Liver (tissue), 9 donors: ENCODE results near the gene RBMS3. TPM values are rescaled to one million over a fixed set of nuclear protein-coding genes. Genes with fewer than 3 reads are reported as not detected.

Source experiments
- DNase-seq: peaks from one replicate; pipeline ENCODE4 v3.0.0-alpha.2; 2017; ENCODE audit warnings: low spot score
- H3K27ac ChIP-seq, 2 donors: one replicate each; pipeline ENCODE4 v1.7.0; 2013; ENCODE audit warnings: inconsistent platforms in 2 of 2, low read length in 2 of 2, control low read depth in 1 of 2, low read depth in 1 of 2, mild to moderate bottlenecking in 1 of 2
- H3K27me3 ChIP-seq, 4 donors: one replicate each; pipeline versions ENCODE4 v1.6.1 to v1.7.0; 2013; ENCODE audit warnings: low read length in 3 of 4, inconsistent platforms in 1 of 4, mild to moderate bottlenecking in 1 of 4, moderate library complexity in 1 of 4; ENCODE audit not compliant: control insufficient read depth in 4 of 4, insufficient read depth in 4 of 4
- H3K36me3 ChIP-seq, 4 donors: one replicate each; pipeline versions ENCODE4 v1.6.1 to v1.7.0; 2013; ENCODE audit warnings: low read length in 3 of 4, mild to moderate bottlenecking in 3 of 4, low read depth in 1 of 4, moderate library complexity in 1 of 4; ENCODE audit not compliant: control insufficient read depth in 4 of 4, insufficient read depth in 3 of 4
- H3K4me1 ChIP-seq, 4 donors: one replicate each; pipeline versions ENCODE4 v1.6.1 to v1.7.0; 2013; ENCODE audit warnings: low read length in 3 of 4, mild to moderate bottlenecking in 3 of 4, moderate library complexity in 1 of 4; ENCODE audit not compliant: control insufficient read depth in 4 of 4, insufficient read depth in 4 of 4
- H3K4me3 ChIP-seq, 3 donors: one replicate each; pipeline versions ENCODE4 v1.6.1 to v1.7.0; 2013; ENCODE audit warnings: low read length in 3 of 3, control low read depth in 1 of 3, low read depth in 1 of 3, mild to moderate bottlenecking in 1 of 3
- H3K9ac ChIP-seq, 2 donors: one replicate each; pipeline ENCODE4 v1.7.0; 2013; ENCODE audit warnings: low read length in 2 of 2, mild to moderate bottlenecking in 2 of 2, moderate library complexity in 2 of 2, control low read depth in 1 of 2, low read depth in 1 of 2
- H3K9me3 ChIP-seq, 4 donors: one replicate each; pipeline versions ENCODE4 v1.6.1 to v1.7.0; 2013; ENCODE audit warnings: low read length in 3 of 4; ENCODE audit not compliant: control insufficient read depth in 4 of 4
- ATF3 ChIP-seq: IDR thresholded peaks from 2 replicates; pipeline ENCODE4 v1.6.1; 2016; ENCODE audit warnings: antibody characterized with exemption
- CTCF ChIP-seq: fragments of 150-350 bp; IDR thresholded peaks from 2 replicates; pipeline ENCODE4 v1.5.1; 2017; ENCODE audit warnings: improper control_type of control experiment, low read depth, low read length; ENCODE audit not compliant: missing input control
- FOXA1 ChIP-seq: IDR thresholded peaks from 2 replicates; pipeline ENCODE4 v1.6.1; 2016; ENCODE audit warnings: antibody characterized with exemption
- FOXA2 ChIP-seq: IDR thresholded peaks from 2 replicates; pipeline ENCODE4 v1.6.1; 2016; ENCODE audit warnings: antibody characterized with exemption
- GABPA ChIP-seq, 2 donors: IDR thresholded peaks in 1 of 2; conservative IDR thresholded peaks in 1 of 2; 2 replicates each; pipeline ENCODE4 v1.6.1; 2016; ENCODE audit warnings: antibody characterized with exemption in 2 of 2, mild to moderate bottlenecking in 1 of 2, moderate library complexity in 1 of 2
- HNF4A ChIP-seq, 2 donors: conservative IDR thresholded peaks; 2 replicates each; pipeline ENCODE4 v1.6.1; 2016; ENCODE audit warnings: antibody characterized with exemption in 2 of 2, mild to moderate bottlenecking in 2 of 2
- HNF4G ChIP-seq: IDR thresholded peaks from 2 replicates; pipeline ENCODE4 v1.6.1; 2016; ENCODE audit warnings: antibody characterized with exemption
- JUND ChIP-seq, 2 donors: IDR thresholded peaks; 2 replicates each; pipeline ENCODE4 v1.6.1; 2016; ENCODE audit warnings: antibody characterized with exemption in 2 of 2
- NR2F2 ChIP-seq: IDR thresholded peaks from 2 replicates; pipeline ENCODE4 v1.6.1; 2016; ENCODE audit warnings: antibody characterized with exemption
- RAD21 ChIP-seq, 2 donors: IDR thresholded peaks; 2 replicates each; pipeline ENCODE4 v1.6.1; 2016; ENCODE audit warnings: antibody characterized with exemption in 2 of 2, mild to moderate bottlenecking in 2 of 2
- RXRA ChIP-seq, 2 donors: IDR thresholded peaks; 2 replicates each; pipeline ENCODE4 v1.6.1; 2017 to 2018; ENCODE audit warnings: antibody characterized with exemption in 2 of 2, mild to moderate bottlenecking in 1 of 2
- SP1 ChIP-seq: IDR thresholded peaks from 2 replicates; pipeline ENCODE4 v1.6.1; 2018; ENCODE audit warnings: antibody characterized with exemption, mild to moderate bottlenecking
- TAF1 ChIP-seq: conservative IDR thresholded peaks from 2 replicates; pipeline ENCODE4 v1.6.1; 2016; ENCODE audit warnings: antibody characterized with exemption, mild to moderate bottlenecking
- ZBTB33 ChIP-seq: IDR thresholded peaks from 2 replicates; pipeline ENCODE4 v1.6.1; 2016; ENCODE audit warnings: antibody characterized with exemption
- WGBS: extraction: QIAGEN DNeasy Blood & Tissue Kit; methylation state at CpG from one replicate; pipeline ENCODE4 v1.1.7; 2013; 5-methylcytosine and 5-hydroxymethylcytosine counted together
- polyA plus RNA-seq, 2 donors: library from polyadenylated mRNA; stranded (reverse) in 1 of 2; unstranded in 1 of 2; fragments of 200-250 nt in 1 of 2; fragments of >200 nt in 1 of 2; fragmentation: Nextera tagmentation in 1 of 2; extraction: Ambion mirVana in 1 of 2; gene quantifications; one replicate each; pipeline versions ENCODE4 v1.2.1 to v1.2.3, GENCODE V29; 2013 to 2015
- total RNA-seq, 2 donors: library from RNA; depleted of rRNA; stranded (reverse); fragments of >200 nt; gene quantifications; one replicate each; pipeline ENCODE4 v1.2.3, GENCODE V29; 2014
- TF ChIP-seq, protein P1 (sequence below): IDR thresholded peaks from 2 replicates; pipeline ENCODE4 v1.6.1; 2016; ENCODE audit warnings: antibody characterized with exemption, mild to moderate bottlenecking
- donor health status: healthy.
- donor health status: healthy.
- donor health status: healthy.
- donor health status: healthy.
- donor health status: healthy.

Gene RBMS3
- total and polyA plus RNA-seq, 4 donors = 1.2 to 14.9 (median 9.3) TPM

DNA sequence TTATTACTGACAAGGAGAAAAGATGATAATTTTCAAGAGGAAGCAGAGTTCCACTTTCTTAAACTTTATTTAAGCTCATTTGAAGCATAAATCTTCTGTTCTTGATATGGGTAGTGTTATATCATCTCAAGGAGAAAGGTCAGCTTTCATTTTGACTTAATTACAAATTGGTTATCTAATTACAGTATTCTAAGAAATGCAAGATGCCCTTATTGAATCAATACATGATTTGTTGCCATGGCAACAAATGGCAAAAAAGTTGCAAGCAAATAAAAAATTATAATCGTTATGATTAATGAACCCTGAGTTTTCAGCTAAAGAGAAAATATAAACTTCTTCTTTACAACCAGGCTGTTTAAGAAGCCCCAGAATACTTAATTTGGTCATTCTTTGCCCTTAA is 622.7 kb downstream of the RBMS3 start:
- Histone ChIP-seq H3K36me3 (no peaks in the 10 kb centered on the region), H3K9ac (no peak overlapping the region), H3K4me1 (no peaks in the 10 kb centered on the region), H3K27ac (no peak overlapping the region), H3K4me3 (no peak overlapping the region), H3K9me3 (no peaks in the 10 kb centered on the region), H3K27me3 (no peaks in the 10 kb centered on the region)
- TF ChIP-seq GABPA (IDR thresholded peaks at IDR 0.05 in 1 of 2, conservative IDR thresholded peaks at IDR 0.05 in 1 of 2) (no peak), RAD21 (IDR thresholded peaks at IDR 0.05) (no peak), SP1 (no peak), NR2F2 (no peak), ZBTB33 (no peak), HNF4G (no peak), TAF1 (no peak)
- 84% methylated on average over 1 of the region's 1 CpG for WGBS
- no peak for DNase-seq

- Histone ChIP-seq H3K9ac (no peak overlapping the region), H3K9me3 (no peaks in the 10 kb centered on the region), H3K27me3 (no peaks in the 10 kb centered on the region), H3K27ac (no peak overlapping the region), H3K36me3 (no peaks in the 10 kb centered on the region), H3K4me3 (no peak overlapping the region), H3K4me1 (no peaks in the 10 kb centered on the region)
- WGBS = 86% methylated on average over 1 of the region's 1 CpG
- no peak for DNase-seq
- TF ChIP-seq, protein P1, sequence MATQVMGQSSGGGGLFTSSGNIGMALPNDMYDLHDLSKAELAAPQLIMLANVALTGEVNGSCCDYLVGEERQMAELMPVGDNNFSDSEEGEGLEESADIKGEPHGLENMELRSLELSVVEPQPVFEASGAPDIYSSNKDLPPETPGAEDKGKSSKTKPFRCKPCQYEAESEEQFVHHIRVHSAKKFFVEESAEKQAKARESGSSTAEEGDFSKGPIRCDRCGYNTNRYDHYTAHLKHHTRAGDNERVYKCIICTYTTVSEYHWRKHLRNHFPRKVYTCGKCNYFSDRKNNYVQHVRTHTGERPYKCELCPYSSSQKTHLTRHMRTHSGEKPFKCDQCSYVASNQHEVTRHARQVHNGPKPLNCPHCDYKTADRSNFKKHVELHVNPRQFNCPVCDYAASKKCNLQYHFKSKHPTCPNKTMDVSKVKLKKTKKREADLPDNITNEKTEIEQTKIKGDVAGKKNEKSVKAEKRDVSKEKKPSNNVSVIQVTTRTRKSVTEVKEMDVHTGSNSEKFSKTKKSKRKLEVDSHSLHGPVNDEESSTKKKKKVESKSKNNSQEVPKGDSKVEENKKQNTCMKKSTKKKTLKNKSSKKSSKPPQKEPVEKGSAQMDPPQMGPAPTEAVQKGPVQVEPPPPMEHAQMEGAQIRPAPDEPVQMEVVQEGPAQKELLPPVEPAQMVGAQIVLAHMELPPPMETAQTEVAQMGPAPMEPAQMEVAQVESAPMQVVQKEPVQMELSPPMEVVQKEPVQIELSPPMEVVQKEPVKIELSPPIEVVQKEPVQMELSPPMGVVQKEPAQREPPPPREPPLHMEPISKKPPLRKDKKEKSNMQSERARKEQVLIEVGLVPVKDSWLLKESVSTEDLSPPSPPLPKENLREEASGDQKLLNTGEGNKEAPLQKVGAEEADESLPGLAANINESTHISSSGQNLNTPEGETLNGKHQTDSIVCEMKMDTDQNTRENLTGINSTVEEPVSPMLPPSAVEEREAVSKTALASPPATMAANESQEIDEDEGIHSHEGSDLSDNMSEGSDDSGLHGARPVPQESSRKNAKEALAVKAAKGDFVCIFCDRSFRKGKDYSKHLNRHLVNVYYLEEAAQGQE = no peak
- TF ChIP-seq HNF4G (no peak), ATF3 (no peak), FOXA1 (no peak), GABPA (IDR thresholded peaks at IDR 0.05 in 1 of 2, conservative IDR thresholded peaks at IDR 0.05 in 1 of 2) (no peak), JUND (IDR thresholded peaks at IDR 0.05) (no peak), TAF1 (no peak), SP1 (no peak), ZBTB33 (no peak), HNF4A (conservative IDR thresholded peaks at IDR 0.05) (no peak), FOXA2 (no peak), CTCF (no peak), RAD21 (IDR thresholded peaks at IDR 0.05) (no peak), RXRA (IDR thresholded peaks at IDR 0.05) (no peak), NR2F2 (no peak)
Measured at GRCh38 chr3:29906906-29907305, 626.0 kb downstream of the RBMS3 start.
